T-helper 22 cell (primary cell): ENCODE measurements around the gene PTPRK.

Experiments used
- DNase-seq: peaks from one replicate; pipeline ENCODE4 v3.0.0-alpha.2; 2020; ENCODE audit warnings: low read depth

The PTPRK gene

GRCh38 chr6:128017288-128017687 lies 503.1 kb downstream of the PTPRK start:
- DNase-seq, result no peak

DNA sequence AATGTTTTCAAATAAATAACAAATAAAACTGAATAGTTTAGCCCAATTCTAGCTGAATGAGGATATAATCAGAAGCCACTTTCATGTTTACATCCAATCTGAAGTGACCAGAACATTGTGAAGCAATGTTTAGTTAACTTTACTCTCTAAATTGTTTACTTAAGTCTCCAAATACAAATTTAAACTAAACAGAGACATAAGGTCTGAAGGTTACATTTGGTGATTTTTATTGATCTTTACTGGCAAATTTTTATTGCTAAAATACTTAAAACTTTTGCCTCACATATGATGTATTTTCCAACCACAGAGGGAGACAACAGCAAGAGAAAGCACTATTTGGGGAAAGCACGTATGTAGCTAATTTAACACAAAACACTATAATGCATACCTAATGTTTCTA lies 512.7 kb downstream of the PTPRK start:
- no peak for DNase-seq

GRCh38 chr6:128005009-128005408 lies 515.4 kb downstream of the PTPRK start:
- DNase-seq, result no peak

- DNase-seq, result no peak
These were observed 520.0 kb downstream of the PTPRK start for GRCh38 chr6:128000363-128000762.

DNA sequence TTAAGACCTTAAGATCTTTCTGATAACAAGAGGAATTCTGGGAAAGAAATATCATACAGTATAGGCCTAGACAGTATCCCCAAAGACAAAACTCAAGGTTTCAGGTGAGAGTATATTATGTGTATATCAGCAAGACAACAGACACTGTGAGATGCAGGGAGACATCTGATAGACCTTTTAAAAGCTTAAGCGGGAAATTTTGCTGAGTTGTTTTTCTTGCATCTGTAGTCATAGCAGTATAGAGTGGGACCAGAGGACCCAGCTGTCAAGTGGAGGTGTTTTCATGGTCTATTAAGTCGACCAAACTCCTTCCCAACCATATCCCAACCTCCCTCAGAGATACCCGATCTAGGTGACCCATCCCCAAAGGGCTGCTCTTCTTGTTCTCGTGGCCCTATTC lies 521.4 kb downstream of the PTPRK start:
- no peak for DNase-seq

DNA sequence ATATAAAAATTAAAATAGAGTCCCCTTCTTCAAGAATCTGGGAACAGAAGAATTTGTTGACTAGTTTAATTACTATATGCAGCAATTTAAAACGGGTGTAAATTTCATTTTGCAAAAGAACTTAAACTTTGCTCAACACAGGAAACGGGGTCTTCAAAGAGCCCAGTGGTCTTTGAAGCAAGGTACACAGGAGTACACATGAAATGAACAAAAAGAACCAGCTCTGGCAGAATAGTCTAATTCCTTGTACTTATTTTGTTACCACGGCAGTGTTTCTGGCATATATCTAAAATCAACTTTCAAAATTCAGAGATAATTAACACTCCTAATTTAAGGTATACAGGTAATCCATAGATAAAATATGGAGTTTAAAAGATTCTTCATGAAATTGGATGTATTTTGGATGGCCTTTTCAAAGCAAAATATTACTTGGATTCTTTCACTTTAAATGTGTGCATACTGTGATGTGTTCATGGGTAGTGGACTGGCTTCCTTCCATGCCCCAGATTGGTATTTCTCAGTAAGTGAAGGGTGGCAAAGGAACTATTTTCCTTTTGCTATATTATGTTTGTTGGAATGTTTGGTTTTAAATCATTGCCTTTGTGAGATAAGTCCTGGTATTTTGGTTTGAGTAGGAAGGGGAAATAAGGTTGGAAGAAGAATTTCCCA lies 522.8 kb downstream of the PTPRK start:
- DNase-seq, result no peak

GRCh38 chr6:127996925-127997324 lies 523.5 kb downstream of the PTPRK start:
- DNase-seq, result no peak

- no peak for DNase-seq
These were observed 528.3 kb downstream of the PTPRK start for GRCh38 chr6:127992144-127992543.

DNA sequence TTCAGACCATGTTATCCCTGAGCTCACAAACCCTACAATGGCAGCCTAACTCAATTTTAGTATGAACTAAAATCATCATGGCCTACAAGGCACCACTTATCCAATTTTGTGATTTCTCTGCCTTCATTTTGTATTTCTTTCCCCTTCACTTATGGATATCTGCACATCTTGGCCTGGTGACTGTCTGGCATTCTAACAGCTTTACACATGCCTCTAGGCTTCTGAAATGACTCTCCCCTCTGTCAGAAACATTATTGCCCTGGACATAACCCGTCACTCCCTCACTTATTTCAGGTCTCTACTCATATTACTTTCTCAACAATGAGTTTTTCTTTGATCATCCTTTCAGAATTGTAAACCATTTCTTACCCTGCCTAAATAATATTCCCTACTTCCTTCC lies 530.3 kb downstream of the PTPRK start:
- DNase-seq, result no peak

DNA sequence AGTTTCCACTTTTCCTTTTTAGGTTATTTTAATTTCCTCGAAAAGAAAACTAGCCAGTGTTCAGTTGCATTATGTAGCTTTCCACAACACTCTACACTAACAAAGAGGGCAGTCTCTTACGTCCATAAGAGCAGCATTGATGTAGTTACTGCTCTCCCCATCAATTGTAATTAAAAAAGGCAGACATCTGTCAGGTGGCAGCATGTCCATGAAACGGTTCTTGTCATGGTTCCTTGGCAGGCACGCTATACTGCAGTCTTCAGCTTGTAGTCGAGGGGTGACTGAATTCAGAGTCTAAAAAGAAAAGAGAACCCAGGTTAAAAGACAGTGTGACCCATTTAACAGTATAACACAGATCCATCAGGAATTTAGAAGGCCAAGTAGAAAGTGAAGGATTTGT lies 539.4 kb downstream of the PTPRK start:
- DNase-seq, result no peak

DNA sequence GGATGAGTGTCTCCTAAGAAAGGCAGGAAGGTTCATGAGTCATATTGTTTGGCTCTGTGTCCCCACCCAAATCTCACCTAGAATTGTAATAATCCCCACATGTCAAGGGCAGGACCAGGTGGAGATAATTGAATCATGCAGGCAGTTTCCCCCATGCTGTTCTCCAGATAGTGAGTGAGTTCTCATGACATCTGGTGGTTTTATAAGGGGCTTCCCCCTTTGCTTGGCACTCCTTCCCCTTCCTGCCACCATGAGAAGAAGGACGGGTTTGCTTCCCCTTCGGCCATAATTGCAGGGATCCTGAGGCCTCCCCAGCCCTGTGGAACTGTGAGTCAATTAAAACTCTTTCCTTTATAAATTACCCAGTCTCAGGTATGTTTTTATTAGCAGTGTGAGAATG lies 542.2 kb downstream of the PTPRK start:
- peak; percentile 5 for DNase-seq

DNA sequence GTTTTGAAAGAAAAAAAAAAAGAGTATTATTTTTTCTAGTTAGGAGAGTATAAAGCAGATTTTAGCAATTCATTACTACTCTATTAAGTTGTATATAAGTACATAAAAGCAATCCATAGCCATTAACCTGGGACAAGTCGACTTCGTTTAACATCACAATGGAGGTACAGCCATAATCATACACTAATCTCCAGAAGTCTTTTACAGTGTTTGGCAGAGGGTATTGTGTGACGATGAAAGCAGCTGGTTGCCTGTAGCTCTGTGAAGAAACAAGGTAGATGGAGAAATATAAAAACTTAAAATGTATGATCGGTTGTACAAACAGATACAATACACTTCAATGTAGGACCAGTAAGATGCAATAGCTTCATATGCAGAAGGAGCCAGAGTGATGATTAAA lies 543.6 kb downstream of the PTPRK start:
- no peak for DNase-seq

GRCh38 chr6:127976111-127976510 lies 544.3 kb downstream of the PTPRK start:
- no peak for DNase-seq

DNA sequence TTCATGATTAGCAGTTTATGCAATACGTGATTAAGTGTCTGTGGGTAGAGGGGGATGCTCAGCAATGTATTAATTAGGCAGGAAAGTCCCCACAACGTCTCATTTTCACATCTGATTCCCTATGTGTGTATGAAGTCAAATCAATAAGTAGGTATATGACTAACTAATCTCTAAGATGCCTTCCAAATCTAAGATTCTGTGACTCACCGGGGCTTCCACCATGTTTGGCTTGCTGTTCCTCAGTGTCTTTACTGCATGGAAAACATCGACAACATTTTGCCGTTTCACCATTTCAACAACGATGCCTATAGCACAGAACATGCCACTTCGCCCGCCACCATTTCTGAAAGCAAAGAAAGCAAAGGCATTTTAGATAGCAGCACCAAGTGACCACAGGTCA lies 547.6 kb downstream of the PTPRK start:
- DNase-seq, result peak; percentile 21

DNA sequence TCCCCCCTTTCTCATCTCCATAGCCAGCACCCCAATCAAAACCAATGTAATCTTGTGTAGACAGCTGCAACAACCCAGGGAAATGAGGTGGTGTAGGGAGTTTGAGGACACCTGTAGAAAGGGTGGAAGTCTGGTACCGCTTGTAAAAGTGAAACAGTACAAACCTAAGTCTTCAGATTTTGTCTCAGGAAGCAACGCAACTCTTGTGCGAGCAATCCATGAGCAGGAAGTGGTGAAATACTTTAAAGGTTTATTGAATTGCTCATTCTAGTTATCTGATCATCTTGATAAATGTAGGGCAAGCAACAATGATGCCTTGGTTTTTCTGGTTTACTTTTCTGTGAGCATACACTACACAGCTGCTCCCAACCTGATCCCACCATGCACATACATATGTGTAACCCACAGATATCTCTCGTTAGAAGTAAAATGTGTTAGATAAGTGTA lies 548.4 kb downstream of the PTPRK start:
- DNase-seq, result peak; percentile 47

GRCh38 chr6:127971386-127971785 lies 549.0 kb downstream of the PTPRK start:
- DNase-seq, result no peak

GRCh38 chr6:127969701-127970100 lies 550.7 kb downstream of the PTPRK start:
- no peak for DNase-seq

DNA sequence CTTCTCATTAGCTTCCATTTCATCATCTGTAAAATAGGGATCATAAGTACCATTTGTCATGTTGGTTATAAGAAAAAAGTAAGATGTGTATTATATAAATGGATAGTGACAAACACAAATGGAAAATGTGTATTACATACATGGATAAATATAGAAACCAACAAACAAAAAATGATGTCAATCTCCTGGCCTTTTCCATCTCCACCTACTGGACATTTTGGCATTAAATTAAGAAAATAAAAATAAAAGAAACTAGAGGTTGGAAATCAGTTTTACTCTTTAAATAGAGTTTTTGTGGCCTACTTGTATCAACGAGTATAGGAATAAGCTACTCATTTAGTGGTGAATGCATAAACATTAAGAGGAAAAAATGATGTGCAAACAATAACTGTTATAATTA lies 552.0 kb downstream of the PTPRK start:
- DNase-seq, result no peak

- DNase-seq, result no peak
These were observed 552.7 kb downstream of the PTPRK start for GRCh38 chr6:127967708-127968107.

GRCh38 chr6:127966616-127967015 lies 553.8 kb downstream of the PTPRK start:
- no peak for DNase-seq

- no peak for DNase-seq
These were observed 556.9 kb downstream of the PTPRK start for GRCh38 chr6:127963495-127963894.

- no peak for DNase-seq
These were observed 560.5 kb downstream of the PTPRK start for GRCh38 chr6:127959869-127960268.

DNA sequence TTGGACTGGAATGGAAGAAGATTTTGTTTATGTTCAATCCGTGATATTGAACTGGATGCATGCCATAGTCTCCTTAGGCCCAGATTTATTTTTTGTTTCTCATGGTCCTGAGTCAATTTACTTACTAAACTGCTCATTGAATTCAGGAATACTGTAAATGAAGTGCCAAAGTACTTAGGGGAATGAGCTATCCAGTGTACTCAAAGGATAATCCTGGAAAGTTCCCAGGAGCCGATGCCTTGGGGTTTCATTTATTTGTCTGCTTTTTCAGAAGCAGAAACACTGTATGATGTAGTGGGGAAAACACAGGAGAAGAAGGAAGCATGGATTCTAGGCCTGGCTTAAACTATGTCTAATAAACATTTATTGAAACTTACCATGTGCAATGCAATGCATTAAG lies 563.4 kb downstream of the PTPRK start:
- no peak for DNase-seq

GRCh38 chr6:127956260-127956888 lies 564.0 kb downstream of the PTPRK start:
- no peak for DNase-seq
